Ovary (tissue), 9 donors: Measurements from ENCODE around the gene IQSEC1. TPM values are rescaled to one million over a fixed set of nuclear protein-coding genes. Genes with fewer than 3 reads are reported as not detected.

Source experiments
- DNase-seq, 5 donors: peaks; one replicate each; pipeline ENCODE4 v3.0.0-alpha.2; 2019 to 2020
- H3K27ac ChIP-seq, 2 donors: fragments of 200-600 bp; one replicate each; pipeline versions ENCODE4 v1.5.1 to v1.8.0; 2019 to 2022
- H3K27me3 ChIP-seq: fragments of 200-600 bp; one replicate; pipeline ENCODE4 v1.8.0; 2022
- H3K36me3 ChIP-seq: fragments of 200-600 bp; sonication (generic); one replicate; pipeline ENCODE4 v1.5.1; 2019
- H3K4me1 ChIP-seq: one replicate; pipeline ENCODE4 v1.8.1; 2013; ENCODE audit warnings: mild to moderate bottlenecking, moderate library complexity; ENCODE audit not compliant: insufficient read depth
- H3K4me3 ChIP-seq: fragments of 200-600 bp; sonication (generic); one replicate; pipeline ENCODE4 v1.5.1; 2017
- H3K9me3 ChIP-seq, 2 donors: fragments of 200-600 bp in 1 of 2; sonication (generic) in 1 of 2; one replicate each; pipeline versions ENCODE4 v1.5.1 to v1.8.1; 2013 to 2019; ENCODE audit warnings: mild to moderate bottlenecking in 1 of 2, moderate library complexity in 1 of 2
- CTCF ChIP-seq, 3 donors: fragments of 450-650 bp in 2 of 3; fragments of 200-600 bp in 1 of 3; IDR thresholded peaks; one replicate each; pipeline versions ENCODE4 v1.5.1 to v1.8.0; 2016 to 2022; ENCODE audit warnings: antibody characterized with exemption in 3 of 3, mild to moderate bottlenecking in 1 of 3
- EP300 ChIP-seq: sonication (generic); formaldehyde crosslinking; IDR thresholded peaks from one replicate; pipeline ENCODE4 v1.6.1; 2017; ENCODE audit warnings: antibody characterized with exemption
- POLR2A ChIP-seq: fragments of 450-650 bp; IDR thresholded peaks from one replicate; pipeline ENCODE4 v1.6.1; 2017; ENCODE audit warnings: antibody characterized with exemption, mild to moderate bottlenecking, moderate library complexity
- WGBS, 3 donors: extraction: QIAGEN DNeasy Blood & Tissue Kit in 1 of 3; methylation state at CpG; one replicate each; pipeline versions ENCODE4 v1.1.5 to v1.1.7; 2013 to 2017; 5-methylcytosine and 5-hydroxymethylcytosine counted together
- intact Hi-C, 4 donors: fragments of 100-400 bp; cut with DNase I; formaldehyde crosslinking; loops; one replicate each; pipeline versions ENCODE4 v1.11.0 to v1.15.1; 2022 to 2023
- polyA plus RNA-seq, 2 donors: library from polyadenylated mRNA; stranded (reverse); fragments of 200-250 nt in 1 of 2; fragments of 350-450 nt in 1 of 2; fragmentation: Illumina TruSeq in 1 of 2; extraction: RNeasy Lipid Tissue Mini Kit (QIAGEN cat#74804) in 1 of 2; gene quantifications; one replicate each; pipeline ENCODE4 v1.2.3, GENCODE V29; 2013 to 2014
- total RNA-seq, 7 donors: library from RNA; depleted of rRNA in 2 of 7; stranded (reverse); fragments of >200 nt in 2 of 7; fragmentation: NEBNext Ultra II Directional in 3 of 7; extraction: Animal tissue kit (Norgen Biotek cat#: 25700) in 3 of 7; gene quantifications; one replicate each; pipeline versions ENCODE4 v1.1.0 to v1.2.4, GENCODE V29; 2016 to 2023
- donor health status: DM: no; HTN: no; CAD: no; lungs with moderate emphysema.
- donor health status: DM: no; HTN: no; CAD: no.
- donor health status: Bipolar disorder and iron deficiency.
- donor health status: DM: yes; HTN: yes; CAD: no.
- donor health status: DM: no; HTN: no; CAD: no.
- donor health status: DM: yes; HTN: yes; CAD: no.

Gene IQSEC1
- total and polyA plus RNA-seq, 9 donors, result 20.9 to 55.4 (median 45.1) TPM

- TF ChIP-seq EP300 (no peak), CTCF (IDR thresholded peaks at IDR 0.05) (no peak), POLR2A (no peak)
- H3K9me3 ChIP-seq, result no peaks in the 10 kb centered on the region
- WGBS, 3 donors, result 92 to 96% (median 94%) methylated on average over 7 of the region's 7 CpGs
- no peaks in the 10 kb centered on the region for H3K36me3 ChIP-seq
- no peak for DNase-seq
- H3K27ac ChIP-seq, result no peak overlapping the region
- no peak overlapping the region for H3K4me3 ChIP-seq
- no peaks in the 10 kb centered on the region for H3K4me1 ChIP-seq
- H3K27me3 ChIP-seq, result no peaks in the 10 kb centered on the region
- intact Hi-C loops, result loop anchor here in 1 of 4 donors (10.0 kb wide), 1 partner anchor 91 kb away; no protein-coding TSS in a partner anchor
Observed at GRCh38 chr3:12903881-12904280, 169.3 kb downstream of the IQSEC1 start.

GRCh38 chr3:12903000-12903800 is 170.0 kb downstream of the IQSEC1 start:
- intact Hi-C loops, result loop anchor here in 1 of 4 donors (10.0 kb wide), 1 partner anchor 92 kb away; no protein-coding TSS in a partner anchor
- no peaks in the 10 kb centered on the region for H3K27me3 ChIP-seq
- H3K27ac ChIP-seq, result no peak overlapping the region
- no peaks in the 10 kb centered on the region for H3K4me1 ChIP-seq
- DNase-seq, result no peak
- no peaks in the 10 kb centered on the region for H3K36me3 ChIP-seq
- no peak overlapping the region for H3K4me3 ChIP-seq
- 88 to 91% (median 88%) methylated on average over 20 of the region's 20 CpGs for WGBS, 3 donors
- no peak for TF ChIP-seq CTCF (IDR thresholded peaks at IDR 0.05)
- no peak for TF ChIP-seq EP300
- TF ChIP-seq POLR2A, result no peak
- H3K9me3 ChIP-seq, result no peaks in the 10 kb centered on the region

GRCh38 chr3:12902181-12902999 is 170.8 kb downstream of the IQSEC1 start:
- TF ChIP-seq POLR2A, result no peak
- TF ChIP-seq CTCF (IDR thresholded peaks at IDR 0.05), result no peak
- TF ChIP-seq EP300, result no peak
- H3K27ac ChIP-seq, result no peak overlapping the region
- DNase-seq, result no peak
- no peaks in the 10 kb centered on the region for H3K9me3 ChIP-seq
- H3K4me3 ChIP-seq, result no peak overlapping the region
- intact Hi-C loops, result loop anchor here in 1 of 4 donors (10.0 kb wide), 1 partner anchor 92 kb away; no protein-coding TSS in a partner anchor
- no peaks in the 10 kb centered on the region for H3K27me3 ChIP-seq
- WGBS, 3 donors, result 86 to 87% (median 86%) methylated on average over 24 of the region's 24 CpGs
- H3K4me1 ChIP-seq, result no peaks in the 10 kb centered on the region
- no peaks in the 10 kb centered on the region for H3K36me3 ChIP-seq

DNA sequence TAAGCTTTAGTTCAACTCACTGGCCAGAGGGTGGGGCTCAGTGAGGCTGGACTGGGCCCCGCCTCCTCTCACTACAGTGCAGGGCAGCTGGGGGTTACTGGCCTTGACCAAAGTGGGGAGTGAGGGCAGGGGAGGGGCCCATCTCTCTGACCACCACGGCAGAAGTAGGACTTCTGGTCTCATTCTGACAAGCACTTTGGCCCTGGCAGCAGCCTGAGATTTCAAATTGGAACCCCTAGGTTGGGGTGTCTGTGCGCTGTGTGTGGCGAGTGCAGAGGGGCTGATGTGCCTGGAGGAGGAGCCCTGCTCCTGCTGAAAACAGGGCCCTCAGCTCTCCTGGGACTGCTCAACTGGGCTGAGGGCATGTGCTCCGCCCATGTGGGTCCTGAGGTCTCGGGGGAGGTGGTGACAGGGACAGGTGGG is 171.6 kb downstream of the IQSEC1 start:
- no peak overlapping the region for H3K4me3 ChIP-seq
- 70 to 74% (median 73%) methylated on average over 6 of the region's 6 CpGs for WGBS, 3 donors
- no peaks in the 10 kb centered on the region for H3K27me3 ChIP-seq
- DNase-seq, result no peak
- H3K27ac ChIP-seq, result no peak overlapping the region
- no peaks in the 10 kb centered on the region for H3K4me1 ChIP-seq
- intact Hi-C loops, result loop anchor here in 1 of 4 donors (10.0 kb wide), 1 partner anchor 93 kb away; no protein-coding TSS in a partner anchor
- H3K36me3 ChIP-seq, result no peaks in the 10 kb centered on the region
- no peak for TF ChIP-seq EP300
- TF ChIP-seq CTCF (IDR thresholded peaks at IDR 0.05), result no peak
- TF ChIP-seq POLR2A, result no peak
- no peaks in the 10 kb centered on the region for H3K9me3 ChIP-seq
